ENCODE data around the gene MYOM1.

DNA sequence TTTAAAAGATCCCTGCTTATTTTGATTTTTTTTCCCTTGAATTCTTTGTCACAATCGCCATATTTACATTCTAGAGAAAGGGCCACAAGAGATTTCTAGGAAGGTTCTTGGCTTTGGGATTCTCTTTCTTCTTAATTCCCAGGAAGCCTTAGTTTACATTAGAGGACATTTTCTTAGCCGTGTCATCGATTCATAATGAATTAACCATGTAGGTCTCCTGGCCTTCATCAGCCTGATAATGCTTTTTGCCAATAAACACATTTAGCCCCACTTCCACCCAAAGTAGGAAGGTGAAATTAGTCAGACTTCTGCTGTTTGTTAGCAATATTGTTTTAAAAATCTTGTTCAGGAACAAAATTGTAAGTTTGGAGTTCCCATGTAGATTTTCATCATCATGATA lies 135.6 kb downstream of the MYOM1 start:
- TF ChIP-seq, protein P1, sequence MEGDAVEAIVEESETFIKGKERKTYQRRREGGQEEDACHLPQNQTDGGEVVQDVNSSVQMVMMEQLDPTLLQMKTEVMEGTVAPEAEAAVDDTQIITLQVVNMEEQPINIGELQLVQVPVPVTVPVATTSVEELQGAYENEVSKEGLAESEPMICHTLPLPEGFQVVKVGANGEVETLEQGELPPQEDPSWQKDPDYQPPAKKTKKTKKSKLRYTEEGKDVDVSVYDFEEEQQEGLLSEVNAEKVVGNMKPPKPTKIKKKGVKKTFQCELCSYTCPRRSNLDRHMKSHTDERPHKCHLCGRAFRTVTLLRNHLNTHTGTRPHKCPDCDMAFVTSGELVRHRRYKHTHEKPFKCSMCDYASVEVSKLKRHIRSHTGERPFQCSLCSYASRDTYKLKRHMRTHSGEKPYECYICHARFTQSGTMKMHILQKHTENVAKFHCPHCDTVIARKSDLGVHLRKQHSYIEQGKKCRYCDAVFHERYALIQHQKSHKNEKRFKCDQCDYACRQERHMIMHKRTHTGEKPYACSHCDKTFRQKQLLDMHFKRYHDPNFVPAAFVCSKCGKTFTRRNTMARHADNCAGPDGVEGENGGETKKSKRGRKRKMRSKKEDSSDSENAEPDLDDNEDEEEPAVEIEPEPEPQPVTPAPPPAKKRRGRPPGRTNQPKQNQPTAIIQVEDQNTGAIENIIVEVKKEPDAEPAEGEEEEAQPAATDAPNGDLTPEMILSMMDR (IDR thresholded peaks at IDR 0.05; ENCODE audit: low read length): no peak
- TF ChIP-seq EZH2phosphoT487 (IDR thresholded peaks at IDR 0.05; ENCODE audit: low read length) (no peak), EZH2 (optimal IDR thresholded peaks at IDR 0.05; ENCODE audit: low read depth, low read length) (no peak)

Measured in MM.1S (cell line).